Measurements from ENCODE around the gene TSR1.

The TSR1 gene

DNA sequence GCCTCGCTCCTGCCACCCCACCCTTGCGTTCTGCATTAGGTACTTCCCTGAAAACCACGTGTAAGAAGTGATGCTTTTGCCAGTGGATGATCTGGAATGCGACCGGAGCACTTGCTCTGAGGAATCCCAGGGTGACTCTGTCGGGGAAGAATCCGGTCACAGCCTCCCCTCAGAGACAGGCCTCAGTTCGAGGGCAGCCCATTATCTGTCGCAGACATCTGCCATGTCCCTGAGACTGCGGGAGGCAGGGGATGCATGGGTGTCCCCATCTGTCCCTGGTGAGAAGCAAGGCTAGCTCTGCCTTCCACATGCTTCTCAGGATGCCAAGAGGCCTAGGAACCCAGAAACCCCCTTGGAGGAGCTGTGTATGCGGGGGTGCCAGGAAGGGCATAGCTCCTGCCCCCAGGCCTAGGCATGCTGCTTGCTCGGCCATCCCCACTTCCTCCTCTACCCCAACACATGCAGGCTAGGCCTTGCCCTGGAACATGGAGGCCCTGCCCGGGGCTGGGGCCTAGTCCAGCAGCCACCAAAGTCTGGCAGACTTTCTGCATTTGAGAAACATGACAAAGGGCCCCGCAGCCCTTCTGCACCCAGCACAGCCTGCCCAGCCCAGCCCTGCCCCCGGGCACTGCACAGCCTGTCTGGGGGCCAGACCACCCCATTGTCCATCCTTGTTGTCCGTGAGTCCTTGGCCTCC lies 44.1 kb upstream of the TSR1 start:
- TF ChIP-seq, protein P1, sequence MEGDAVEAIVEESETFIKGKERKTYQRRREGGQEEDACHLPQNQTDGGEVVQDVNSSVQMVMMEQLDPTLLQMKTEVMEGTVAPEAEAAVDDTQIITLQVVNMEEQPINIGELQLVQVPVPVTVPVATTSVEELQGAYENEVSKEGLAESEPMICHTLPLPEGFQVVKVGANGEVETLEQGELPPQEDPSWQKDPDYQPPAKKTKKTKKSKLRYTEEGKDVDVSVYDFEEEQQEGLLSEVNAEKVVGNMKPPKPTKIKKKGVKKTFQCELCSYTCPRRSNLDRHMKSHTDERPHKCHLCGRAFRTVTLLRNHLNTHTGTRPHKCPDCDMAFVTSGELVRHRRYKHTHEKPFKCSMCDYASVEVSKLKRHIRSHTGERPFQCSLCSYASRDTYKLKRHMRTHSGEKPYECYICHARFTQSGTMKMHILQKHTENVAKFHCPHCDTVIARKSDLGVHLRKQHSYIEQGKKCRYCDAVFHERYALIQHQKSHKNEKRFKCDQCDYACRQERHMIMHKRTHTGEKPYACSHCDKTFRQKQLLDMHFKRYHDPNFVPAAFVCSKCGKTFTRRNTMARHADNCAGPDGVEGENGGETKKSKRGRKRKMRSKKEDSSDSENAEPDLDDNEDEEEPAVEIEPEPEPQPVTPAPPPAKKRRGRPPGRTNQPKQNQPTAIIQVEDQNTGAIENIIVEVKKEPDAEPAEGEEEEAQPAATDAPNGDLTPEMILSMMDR (IDR thresholded peaks at IDR 0.05; ENCODE audit: control insufficient read depth, insufficient read depth, low read depth, low read length, missing control alignments): no peak
- no peak for DNase-seq (ENCODE audit: low read depth)
- no peak overlapping the region for H3K4me3 ChIP-seq (ENCODE audit: control insufficient read depth, low read depth, low read length)

- no peak overlapping the region for H3K4me3 ChIP-seq (ENCODE audit: control insufficient read depth, low read depth, low read length)
- TF ChIP-seq, protein P1 (IDR thresholded peaks at IDR 0.05; ENCODE audit: control insufficient read depth, insufficient read depth, low read depth, low read length, missing control alignments): no peak
- DNase-seq (ENCODE audit: low read depth): no peak
Measured at GRCh38 chr17:2379489-2380225, 43.4 kb upstream of the TSR1 start.

DNA sequence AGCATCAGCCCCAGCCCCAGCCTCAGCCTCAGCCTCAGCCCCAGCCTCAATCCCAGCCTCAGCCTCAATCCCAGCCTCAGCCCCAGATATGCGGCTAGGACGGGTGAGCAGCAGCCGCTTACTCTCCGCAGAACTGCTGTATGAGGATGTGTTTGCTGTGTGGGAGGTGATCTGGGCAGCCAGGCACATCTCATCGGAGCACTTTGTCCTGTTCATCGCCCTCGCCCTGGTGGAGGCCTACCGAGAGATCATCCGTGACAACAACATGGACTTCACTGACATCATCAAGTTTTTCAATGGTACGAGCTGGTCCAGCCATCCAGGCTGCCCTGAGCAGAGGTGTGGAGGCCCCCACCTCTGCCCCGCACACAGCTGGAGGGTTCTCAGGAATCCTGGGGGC lies 42.6 kb upstream of the TSR1 start:
- TF ChIP-seq, protein P1 (IDR thresholded peaks at IDR 0.05; ENCODE audit: control insufficient read depth, insufficient read depth, low read depth, low read length, missing control alignments): no peak
- no peak for DNase-seq (ENCODE audit: low read depth)
- H3K4me3 ChIP-seq (ENCODE audit: control insufficient read depth, low read depth, low read length): no peak overlapping the region

DNA sequence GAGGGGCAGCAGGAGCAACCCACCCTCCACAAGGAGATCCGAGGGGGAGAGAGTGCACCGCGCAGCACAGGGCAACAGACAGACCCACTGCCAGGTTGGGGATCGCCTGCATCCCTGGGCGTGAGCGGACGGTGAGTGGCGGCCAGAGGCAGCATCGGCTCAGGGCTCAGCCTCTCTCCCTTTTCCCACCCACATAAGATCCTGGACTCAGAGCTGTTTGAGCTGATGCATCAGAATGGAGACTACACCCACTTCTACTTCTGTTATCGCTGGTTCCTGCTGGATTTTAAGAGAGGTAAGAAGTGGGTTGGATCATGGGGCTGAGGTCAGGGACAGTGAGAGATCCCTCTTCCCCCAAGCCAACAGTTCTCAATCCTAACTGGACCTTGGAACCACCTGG lies 41.4 kb upstream of the TSR1 start:
- TF ChIP-seq, protein P1 (IDR thresholded peaks at IDR 0.05; ENCODE audit: control insufficient read depth, insufficient read depth, low read depth, low read length, missing control alignments): no peak
- no peak overlapping the region for H3K4me3 ChIP-seq (ENCODE audit: control insufficient read depth, low read depth, low read length)
- no peak for DNase-seq (ENCODE audit: low read depth)

DNA sequence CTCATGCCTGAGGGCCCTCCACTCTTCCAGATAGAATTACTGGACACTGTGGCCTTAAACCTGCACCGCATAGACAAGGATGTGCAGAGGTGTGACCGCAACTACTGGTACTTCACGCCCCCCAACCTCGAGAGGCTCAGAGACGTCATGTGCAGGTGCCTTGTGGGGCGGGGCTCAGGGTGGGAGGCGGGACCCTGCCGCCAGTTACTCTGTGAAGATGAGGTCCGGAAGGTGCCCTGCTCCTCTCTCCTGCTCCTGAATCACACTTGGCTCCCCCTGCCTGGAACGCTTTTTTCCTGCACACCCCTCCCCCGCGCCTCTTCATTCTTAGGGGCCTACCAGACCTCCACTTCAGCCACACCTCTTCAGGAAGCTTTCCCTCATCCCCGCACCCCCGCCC lies 39.9 kb upstream of the TSR1 start:
- DNase-seq (ENCODE audit: low read depth): no peak
- TF ChIP-seq, protein P1 (IDR thresholded peaks at IDR 0.05; ENCODE audit: control insufficient read depth, insufficient read depth, low read depth, low read length, missing control alignments): no peak
- H3K4me3 ChIP-seq (ENCODE audit: control insufficient read depth, low read depth, low read length): no peak overlapping the region

- no peak for DNase-seq (ENCODE audit: low read depth)
- TF ChIP-seq, protein P1 (IDR thresholded peaks at IDR 0.05; ENCODE audit: control insufficient read depth, insufficient read depth, low read depth, low read length, missing control alignments): no peak
- H3K4me3 ChIP-seq (ENCODE audit: control insufficient read depth, low read depth, low read length): no peak overlapping the region
Measured at GRCh38 chr17:2375406-2375805, 39.1 kb upstream of the TSR1 start.

Measured in AG09309 (cell line).